GM18526 (cell line): Measurements from ENCODE around the gene LRRC8D.

Source experiments
- POLR2A ChIP-seq: IDR thresholded peaks from 3 replicates; pipeline ENCODE4 v1.6.1; 2011; ENCODE audit not compliant: insufficient read length; ENCODE audit errors: extremely low read depth

Gene LRRC8D

DNA sequence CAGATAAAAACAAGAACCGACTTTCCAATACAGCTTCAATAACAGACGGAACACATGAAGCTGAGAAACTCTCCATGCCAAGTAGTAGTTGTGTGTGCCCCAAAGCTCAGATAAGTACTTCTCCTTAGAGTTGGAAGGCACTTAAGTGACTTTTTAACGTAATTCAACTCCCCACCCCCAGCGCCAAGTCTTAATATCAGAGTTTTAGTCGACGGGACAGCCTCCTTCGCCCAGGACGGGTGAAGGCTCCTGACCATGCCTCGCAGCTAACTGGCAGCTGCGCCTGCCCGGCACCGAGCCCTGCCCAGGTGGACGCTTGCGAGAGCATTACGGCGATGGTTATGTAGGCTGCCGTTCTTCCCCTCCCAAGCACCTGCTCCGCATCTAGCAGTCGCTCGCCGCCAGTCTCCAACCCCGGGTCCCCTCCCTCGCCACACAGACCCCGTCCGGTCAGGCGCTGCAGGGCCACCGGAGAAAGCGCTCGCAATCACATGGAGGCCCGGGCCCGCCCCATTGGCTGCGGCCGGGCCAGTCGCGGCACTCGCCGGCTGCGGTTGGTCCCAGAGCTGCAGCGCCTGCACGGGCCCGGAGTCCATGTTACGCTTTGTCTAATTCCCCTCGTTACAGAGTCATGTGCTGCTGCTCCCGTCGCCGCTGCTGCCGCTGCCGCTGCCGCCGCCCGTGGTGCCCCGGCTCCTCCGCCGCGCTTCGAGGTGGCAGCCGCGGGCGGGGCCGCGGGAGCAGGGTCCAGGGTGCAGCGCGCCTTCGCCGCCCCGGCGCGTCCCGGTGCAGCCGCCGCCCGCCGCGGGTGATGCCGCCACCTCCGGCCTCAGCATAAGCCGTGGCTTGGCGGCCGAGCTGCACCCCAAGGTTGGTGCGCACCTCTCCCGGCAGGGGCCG is at the start of gene LRRC8D:
TSS of gene LRRC8D (plus strand) at position 611 of the 900 bp plus-strand sequence. CDS start 112,037 bp downstream, outside the sequence.
- TF ChIP-seq POLR2A, result peak; percentile 50

DNA sequence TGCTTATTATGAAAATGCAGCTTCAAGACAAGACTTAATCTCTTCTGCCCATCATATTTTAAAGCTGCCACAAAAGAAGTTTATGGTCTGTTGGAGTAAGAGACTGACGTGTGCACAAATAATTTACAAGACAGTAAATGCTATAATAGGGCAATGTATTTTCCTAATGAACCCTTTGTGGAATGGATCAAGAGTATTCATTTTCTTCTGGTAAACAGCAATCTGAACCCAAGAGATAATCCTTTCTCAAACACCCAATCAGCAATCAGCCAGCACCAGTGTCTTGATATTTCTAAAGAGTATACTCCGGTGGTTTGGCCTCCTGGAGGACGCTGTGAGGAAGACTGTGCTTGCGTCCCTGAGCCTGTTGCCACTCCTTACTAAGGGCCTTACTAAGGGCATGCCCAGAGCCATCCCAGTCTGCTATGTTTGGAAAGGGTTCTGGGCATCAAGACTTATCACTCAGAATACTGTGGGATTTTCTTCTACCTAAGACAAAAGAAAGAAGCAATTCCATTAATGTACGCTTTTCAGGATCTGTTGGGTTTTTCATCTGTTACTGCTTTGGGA is 48.8 kb upstream of the LRRC8D start:
- no peak for TF ChIP-seq POLR2A

DNA sequence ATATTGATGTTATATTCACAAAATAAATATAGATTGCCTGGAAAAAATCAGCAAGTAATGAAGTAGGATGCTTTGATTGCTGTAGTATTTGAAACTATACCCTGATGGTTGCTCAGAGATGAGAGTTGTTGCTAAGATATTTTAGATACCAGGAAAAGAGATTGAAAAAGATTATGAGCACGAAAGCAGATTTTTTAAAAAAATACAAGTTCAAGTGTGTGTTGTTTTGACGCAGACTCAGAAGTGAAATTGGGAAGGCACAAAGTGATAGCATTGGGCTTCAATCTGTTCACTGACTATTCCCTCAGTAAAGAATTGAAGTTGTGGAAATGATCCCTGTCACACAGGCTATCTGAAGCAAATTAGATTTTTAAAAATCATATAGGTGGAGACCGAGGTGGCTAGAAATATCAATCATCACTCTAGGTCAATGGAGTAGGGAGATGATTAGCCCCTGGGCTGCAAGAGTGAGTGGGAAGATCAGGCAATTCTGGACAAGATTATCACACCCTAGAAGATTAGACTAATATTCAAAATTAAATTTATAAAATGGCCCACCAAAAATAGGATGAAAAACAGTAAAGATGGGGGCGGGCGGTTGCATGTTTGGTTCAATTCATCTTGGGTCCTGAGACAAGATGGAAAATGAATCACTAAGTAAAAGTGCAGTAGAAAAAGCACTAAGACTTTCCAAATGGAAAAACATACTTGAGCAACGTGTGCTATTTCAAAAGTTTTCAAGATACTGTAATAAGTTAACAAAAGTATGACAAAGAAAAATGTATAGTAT is 41.5 kb upstream of the LRRC8D start:
- no peak for TF ChIP-seq POLR2A

DNA sequence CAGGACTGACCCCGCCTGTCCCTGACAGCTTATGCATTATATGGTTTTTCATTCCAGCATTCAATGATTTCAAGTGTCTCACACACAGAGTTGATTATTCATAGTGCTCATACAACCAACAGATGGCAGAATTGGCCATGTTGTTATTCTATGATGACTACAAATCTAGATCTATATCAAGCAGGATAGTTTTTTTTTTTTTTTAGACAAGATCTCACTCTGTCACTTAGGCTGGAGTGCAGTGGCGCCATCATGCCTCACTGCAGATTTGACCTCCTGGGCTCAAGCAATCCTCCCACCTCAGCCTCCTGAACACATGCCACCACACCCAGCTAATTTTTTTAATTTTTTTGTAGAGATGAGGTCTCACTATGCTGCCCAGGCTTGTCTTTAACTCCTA is 40.1 kb upstream of the LRRC8D start:
- no peak for TF ChIP-seq POLR2A

DNA sequence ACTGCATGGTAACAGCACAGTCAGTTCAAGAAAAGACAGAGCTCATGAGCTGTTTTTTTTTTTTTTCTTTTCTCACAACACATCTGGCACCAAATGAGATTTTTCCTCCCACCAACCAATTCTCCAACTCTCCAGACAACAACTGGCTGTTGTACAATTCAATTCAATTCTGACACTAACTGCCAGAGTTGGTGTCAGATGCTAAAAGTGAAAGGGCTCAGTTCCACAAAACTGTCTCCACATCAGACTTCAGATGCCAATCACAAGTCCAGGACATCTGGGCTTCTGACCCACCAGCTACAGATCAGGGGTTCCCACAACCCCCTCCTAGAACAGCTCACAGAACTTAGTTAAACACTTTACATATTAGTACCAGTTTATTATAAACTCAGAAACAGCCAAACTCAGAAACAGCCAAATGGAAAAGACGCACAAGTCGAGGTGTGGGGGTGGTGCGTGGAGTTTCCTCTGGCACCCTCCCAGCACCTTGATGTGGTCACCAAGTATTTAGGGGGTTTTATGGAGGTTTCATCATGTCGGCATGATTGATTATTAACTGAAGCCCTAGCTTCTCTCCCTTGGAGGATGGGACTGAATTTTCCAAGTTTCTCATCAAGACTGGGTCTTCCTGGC is 39.2 kb upstream of the LRRC8D start:
- no peak for TF ChIP-seq POLR2A

DNA sequence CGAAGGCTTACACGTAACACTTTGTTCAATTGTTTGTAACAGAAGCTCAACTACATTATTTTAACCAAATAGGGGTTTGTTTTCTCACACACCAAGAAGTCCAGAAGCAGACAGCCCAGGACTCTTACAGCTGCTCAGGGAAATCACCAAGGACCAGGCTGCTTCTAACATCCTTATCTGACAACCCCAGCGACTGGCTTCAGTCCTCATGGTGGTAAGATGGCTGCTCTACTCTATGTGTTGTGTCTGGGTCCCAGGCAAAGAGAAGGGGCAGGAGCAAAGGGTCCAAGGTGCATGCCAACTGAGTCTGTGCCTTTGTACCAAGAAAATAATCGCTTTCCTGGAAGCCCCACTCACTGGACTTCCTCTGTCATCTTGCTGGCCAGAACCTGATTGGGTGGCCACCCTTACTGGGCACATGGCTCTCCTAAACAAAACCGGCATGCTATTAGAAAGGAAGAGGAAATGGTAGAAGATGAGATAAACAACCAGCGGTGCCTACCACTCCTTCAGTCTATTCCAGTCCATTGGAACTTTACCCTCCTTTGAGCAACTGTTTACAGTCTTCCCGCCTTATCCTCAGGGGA is 34.1 kb upstream of the LRRC8D start:
- no peak for TF ChIP-seq POLR2A

DNA sequence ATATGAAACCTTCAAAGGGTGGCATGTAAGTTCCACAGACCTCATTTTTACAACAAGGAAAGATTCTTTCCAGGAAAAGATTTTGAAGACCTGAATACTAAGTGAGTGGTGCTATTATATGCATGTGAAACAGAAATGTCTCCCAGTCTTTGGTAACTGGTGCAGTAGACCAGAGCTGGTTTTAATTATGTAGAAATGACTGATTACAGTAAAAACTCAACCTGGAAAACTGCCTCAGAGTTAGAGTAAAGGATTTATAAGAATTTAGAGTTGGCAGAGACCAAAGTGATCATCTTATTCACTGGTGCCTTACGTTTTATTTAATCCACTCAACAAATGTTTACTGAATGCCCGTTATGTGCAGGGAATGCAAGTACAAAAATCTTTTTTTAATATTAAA is 30.2 kb upstream of the LRRC8D start:
- TF ChIP-seq POLR2A, result no peak

DNA sequence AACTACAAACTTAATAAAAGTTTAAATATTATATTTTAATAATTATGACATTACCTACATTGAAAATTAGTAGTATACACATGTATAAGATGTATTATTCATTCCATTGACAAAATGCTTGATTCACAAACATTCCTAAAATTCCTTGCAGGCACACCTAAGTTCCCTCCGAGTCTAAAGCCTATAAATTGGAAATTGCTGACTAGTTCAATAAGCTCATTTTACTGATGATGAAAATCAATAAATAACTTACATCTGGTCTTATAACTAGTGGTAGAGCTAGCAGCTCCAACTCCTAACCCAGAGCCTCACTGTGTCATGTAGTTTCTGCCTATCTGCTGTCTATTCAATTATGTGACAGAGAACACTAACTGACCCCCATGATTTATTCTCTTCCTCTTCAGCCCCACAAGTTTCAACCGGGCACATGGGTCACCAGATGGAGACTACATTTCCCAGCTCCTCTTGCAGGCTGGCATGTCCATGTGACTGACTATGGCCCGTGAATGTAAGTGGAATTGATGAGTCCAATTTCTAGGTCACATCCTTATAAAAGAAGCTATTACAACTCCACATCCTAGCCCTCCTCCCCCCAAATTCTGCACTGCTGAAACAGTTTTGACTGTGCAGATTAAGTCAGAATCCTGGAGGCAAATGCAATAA is 29.6 kb upstream of the LRRC8D start:
- TF ChIP-seq POLR2A, result no peak

DNA sequence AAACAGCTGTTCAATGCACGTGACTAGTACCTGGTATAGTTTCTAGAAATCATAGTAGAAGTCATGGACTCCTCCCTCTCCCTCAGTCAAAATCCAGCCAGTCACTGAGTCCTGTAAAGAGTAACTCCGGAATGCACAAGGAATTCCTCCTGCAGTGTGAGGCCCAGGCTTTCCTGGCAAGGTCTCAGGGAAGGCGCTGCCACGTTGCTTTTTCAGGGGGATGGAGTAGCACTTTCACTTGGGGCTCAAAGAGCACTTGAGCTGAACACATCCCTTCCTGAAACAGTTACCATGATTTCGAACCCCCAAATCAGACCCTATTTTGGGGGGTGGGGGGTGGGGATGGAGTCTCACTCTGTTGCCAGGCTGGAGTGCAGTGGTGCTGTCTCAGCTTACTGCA is 26.4 kb upstream of the LRRC8D start:
- TF ChIP-seq POLR2A, result no peak

DNA sequence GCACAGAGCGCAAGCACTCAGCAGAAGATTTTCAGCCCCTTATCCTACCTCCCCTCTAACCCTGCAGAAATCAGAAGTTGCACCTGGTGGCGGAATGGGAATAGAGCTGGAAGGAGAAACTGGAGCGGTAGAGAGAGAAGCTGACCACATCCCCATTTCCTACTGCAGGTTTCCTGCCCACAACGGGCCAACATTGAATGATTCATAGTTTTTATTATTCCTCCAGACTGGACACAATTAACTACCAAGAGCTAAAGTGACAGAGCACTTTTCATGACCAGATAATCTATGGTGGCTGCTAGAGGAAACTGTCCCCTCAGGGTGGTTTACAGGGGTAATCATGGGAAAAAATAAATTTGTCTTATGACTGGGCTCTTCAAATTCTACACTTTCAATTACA is 21.3 kb upstream of the LRRC8D start:
- TF ChIP-seq POLR2A, result no peak

DNA sequence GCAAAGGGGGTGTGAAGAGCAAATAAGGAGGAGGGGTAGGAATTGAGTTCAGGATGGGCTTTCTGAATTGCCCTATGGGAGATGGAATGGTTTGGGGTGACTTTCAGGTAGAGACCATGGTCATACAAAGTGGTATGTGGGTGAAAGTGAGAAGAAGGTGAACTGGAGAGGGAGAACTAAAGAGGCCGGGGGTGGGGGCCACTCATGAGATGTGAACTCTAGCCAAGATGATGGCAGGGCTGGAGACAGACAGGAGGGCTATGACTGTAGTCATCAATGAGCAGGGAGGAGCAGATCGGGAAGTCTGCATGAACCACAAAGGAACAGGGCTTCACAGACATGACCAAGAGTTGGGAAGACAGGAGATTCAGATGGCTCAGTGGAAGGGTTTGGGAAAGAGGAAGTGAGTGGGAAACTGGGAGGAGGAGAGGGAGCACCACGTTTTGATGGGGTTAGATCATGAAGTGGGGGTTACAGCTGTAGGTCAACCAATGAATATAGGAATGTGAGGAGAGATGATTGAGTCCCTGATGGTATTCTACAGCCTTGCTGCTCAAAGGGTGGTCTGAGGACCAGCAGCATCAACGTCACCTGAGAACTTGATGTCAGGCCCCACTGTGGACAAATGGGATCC is 20.7 kb upstream of the LRRC8D start:
- TF ChIP-seq POLR2A, result no peak

DNA sequence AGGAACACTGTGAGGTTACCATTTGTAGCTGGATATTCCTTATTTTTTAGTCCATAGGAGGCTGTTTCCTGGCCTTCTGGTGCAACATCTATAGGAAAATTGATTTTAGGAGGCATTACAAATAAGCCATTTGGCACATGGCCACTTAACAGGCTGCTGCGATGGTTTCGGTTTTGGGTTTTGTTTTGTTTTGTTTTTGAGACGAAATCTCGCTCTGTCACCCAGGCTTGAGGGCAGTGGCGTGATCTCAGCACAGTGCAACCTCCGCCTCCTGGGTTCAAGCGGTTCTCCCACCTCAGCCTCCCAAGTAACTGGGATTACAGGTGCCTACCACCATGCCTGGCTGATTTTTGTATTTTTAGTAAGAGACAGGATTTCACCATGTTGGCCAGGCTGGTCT is 20.1 kb upstream of the LRRC8D start:
- TF ChIP-seq POLR2A, result no peak

DNA sequence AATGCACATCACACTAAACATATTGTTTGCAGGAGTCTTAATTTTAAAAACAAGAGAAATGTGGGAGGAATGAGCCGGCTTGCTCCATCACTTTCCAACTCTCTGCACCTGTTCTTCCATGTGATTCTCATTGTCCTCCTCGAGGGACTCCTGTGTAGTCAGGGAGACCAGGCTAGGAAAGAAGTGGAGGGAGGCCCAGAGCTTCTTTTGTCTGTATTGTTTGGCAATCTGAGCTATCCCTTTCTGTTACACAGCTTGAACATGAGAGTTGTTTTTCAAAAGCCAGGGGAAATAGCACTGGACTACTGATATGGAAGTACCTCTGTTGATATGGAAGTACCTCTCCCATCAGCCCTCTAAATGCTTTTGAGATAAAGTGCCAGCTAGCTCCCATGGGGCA is 18.8 kb upstream of the LRRC8D start:
- no peak for TF ChIP-seq POLR2A

DNA sequence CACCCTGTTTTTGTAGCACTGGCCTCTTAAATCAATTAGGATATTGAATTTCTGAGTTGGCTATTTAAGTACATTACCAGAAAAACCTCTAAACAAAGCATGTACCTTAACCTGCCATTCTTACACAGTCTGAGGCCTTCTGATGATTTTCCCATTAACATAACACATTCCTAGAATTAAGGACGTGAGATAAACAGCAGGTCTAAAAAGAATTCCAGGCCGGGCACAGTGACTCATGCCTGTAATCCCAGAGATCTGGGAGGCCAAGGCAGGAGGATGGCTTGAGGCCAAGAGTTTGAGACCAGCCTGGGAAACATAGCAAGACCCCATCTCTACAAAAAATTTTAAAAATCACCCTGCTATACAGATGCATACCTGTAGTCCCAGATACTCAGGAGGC is 18.0 kb upstream of the LRRC8D start:
- no peak for TF ChIP-seq POLR2A

DNA sequence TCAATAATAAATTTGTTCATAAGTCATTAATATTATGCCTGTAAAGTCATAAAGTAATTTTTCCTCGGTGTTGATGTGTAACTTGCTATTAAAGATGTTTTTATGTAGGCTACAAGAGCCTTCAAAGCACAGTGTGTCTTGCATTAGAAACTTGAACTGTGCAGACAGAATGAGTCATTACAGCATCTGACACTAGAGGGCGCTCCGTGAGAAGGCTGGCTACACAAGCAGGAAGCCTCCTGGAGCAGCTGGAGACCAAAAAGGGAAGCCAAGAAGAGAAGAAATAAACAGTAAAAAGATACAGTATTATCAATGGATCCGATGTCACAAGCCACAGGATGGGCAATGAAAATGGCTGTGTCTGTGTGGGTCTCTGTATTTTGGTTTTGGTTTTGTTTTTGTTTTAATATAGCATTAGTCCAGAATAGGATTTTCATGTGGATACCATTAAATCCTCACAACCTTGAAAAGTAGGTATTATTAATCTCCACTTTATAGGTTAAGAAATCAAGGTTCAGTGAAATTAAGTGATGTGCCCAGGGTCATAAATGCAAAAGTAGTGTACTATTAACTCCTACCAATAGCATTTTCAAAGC is 16.1 kb upstream of the LRRC8D start:
- no peak for TF ChIP-seq POLR2A
